ENCODE results near the gene PDE7B. TPM values are rescaled to one million over a fixed set of nuclear protein-coding genes. Genes with fewer than 3 reads are reported as not detected.

PDE7B gene
- total and polyA plus RNA-seq, 2 donors (not counting 1 experiment from before 2014, with no cell fraction given) = 7.9 to 21.5 TPM

DNA sequence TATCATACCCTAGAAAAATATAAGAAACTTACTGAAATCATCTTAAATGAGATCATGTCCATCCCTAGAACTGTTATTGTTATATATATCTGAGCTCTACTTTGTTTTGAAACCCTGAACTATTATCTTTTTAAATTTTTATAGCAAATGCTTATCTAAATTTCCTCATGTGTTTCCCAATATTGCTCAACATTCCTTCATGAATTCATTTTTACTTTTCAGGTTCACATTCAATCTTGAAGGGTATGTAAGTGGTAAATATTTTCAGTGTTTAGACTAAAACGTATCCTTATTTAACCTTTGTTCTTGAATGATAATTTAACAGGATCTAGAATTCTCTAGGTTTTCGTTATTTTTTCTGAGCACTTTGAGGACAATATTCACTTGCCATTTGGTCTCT is 23.9 kb downstream of the PDE7B start:
- no peak overlapping the region for H3K9ac ChIP-seq (ENCODE audit: insufficient read depth, low read length)
- H3K4me3 ChIP-seq (replicated peaks in 1 of 4; ENCODE audit: control extremely low read depth in 1 of 4, insufficient read depth in 1 of 4, low read depth in 3 of 4, low read length in 4 of 4) = no peak overlapping the region
- H3K4me2 ChIP-seq (ENCODE audit: extremely low read depth, insufficient read depth, low read length) = no peak overlapping the region
- no peaks in the 10 kb centered on the region for H4K20me1 ChIP-seq (ENCODE audit: control insufficient read depth, extremely low read depth, insufficient read depth, low read length)
- H3K36me3 ChIP-seq (ENCODE audit: control insufficient read depth, insufficient read depth, low read length) = no peaks in the 10 kb centered on the region
- no peak overlapping the region for H2AFZ ChIP-seq (ENCODE audit: low read length)
- H3K27me3 ChIP-seq (ENCODE audit: control insufficient read depth, insufficient read depth, low read length) = no peaks in the 10 kb centered on the region
- TF ChIP-seq EZH2 (IDR thresholded peaks at IDR 0.05; ENCODE audit: low read length, missing control alignments) (no peak), CTCF (conservative IDR thresholded peaks at IDR 0.05 in 1 of 2, IDR thresholded peaks at IDR 0.05 in 1 of 2; ENCODE audit: low read depth in 1 of 2, low read length in 2 of 2) (no peak)
- DNase-seq (ENCODE audit: low read depth in 2 of 2) = peak; percentile 38
- H3K79me2 ChIP-seq (ENCODE audit: control insufficient read depth, insufficient read depth, low read length) = no peaks in the 10 kb centered on the region
- no peaks in the 10 kb centered on the region for H3K9me3 ChIP-seq (ENCODE audit: control insufficient read depth, insufficient read depth, low read depth, low read length)
- peaks cover 5% of the 10 kb centered on the region for H3K4me1 ChIP-seq (ENCODE audit: control insufficient read depth, extremely low read depth, insufficient read depth, low read length)
- H3K27ac ChIP-seq (ENCODE audit: insufficient read depth, low read length) = no peak overlapping the region

DNA sequence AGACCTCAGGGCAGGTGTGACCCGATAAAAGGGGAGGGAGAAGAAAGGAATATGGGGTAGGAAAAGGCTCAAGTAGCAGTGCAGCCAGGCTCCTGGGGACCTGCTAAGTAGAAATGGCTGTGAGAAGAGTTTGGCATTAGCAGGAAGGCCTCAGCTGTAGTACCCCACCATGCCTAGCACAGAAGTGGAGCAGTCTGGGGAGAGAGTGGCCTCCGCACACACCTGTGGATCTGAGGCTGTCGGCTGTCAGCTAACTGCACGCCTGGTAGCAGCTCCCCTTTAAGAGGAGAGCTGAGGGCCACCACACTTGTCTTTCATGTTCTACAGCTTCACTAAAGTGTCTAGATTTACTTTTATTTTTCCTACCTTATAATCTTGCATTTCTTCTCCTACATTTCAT is 24.6 kb downstream of the PDE7B start:
- no peak for DNase-seq (ENCODE audit: low read depth in 2 of 2)
- no peaks in the 10 kb centered on the region for H4K20me1 ChIP-seq (ENCODE audit: control insufficient read depth, extremely low read depth, insufficient read depth, low read length)
- no peaks in the 10 kb centered on the region for H3K9me3 ChIP-seq (ENCODE audit: control insufficient read depth, insufficient read depth, low read depth, low read length)
- H3K4me2 ChIP-seq (ENCODE audit: extremely low read depth, insufficient read depth, low read length) = no peak overlapping the region
- TF ChIP-seq EZH2 (IDR thresholded peaks at IDR 0.05; ENCODE audit: low read length, missing control alignments) (no peak), CTCF (conservative IDR thresholded peaks at IDR 0.05 in 1 of 2, IDR thresholded peaks at IDR 0.05 in 1 of 2; ENCODE audit: low read depth in 1 of 2, low read length in 2 of 2) (no peak)
- no peak overlapping the region for H2AFZ ChIP-seq (ENCODE audit: low read length)
- no peaks in the 10 kb centered on the region for H3K36me3 ChIP-seq (ENCODE audit: control insufficient read depth, insufficient read depth, low read length)
- no peak overlapping the region for H3K27ac ChIP-seq (ENCODE audit: insufficient read depth, low read length)
- no peaks in the 10 kb centered on the region for H3K27me3 ChIP-seq (ENCODE audit: control insufficient read depth, insufficient read depth, low read length)
- H3K79me2 ChIP-seq (ENCODE audit: control insufficient read depth, insufficient read depth, low read length) = no peaks in the 10 kb centered on the region
- H3K4me3 ChIP-seq (replicated peaks in 1 of 4; ENCODE audit: control extremely low read depth in 1 of 4, insufficient read depth in 1 of 4, low read depth in 3 of 4, low read length in 4 of 4) = no peak overlapping the region
- H3K4me1 ChIP-seq (ENCODE audit: control insufficient read depth, extremely low read depth, insufficient read depth, low read length) = peaks cover 7% of the 10 kb centered on the region
- no peak overlapping the region for H3K9ac ChIP-seq (ENCODE audit: insufficient read depth, low read length)

- DNase-seq (ENCODE audit: low read depth in 2 of 2) = no peak
- no peaks in the 10 kb centered on the region for H3K36me3 ChIP-seq (ENCODE audit: control insufficient read depth, insufficient read depth, low read length)
- no peak for TF ChIP-seq CTCF (conservative IDR thresholded peaks at IDR 0.05 in 1 of 2, IDR thresholded peaks at IDR 0.05 in 1 of 2; ENCODE audit: low read depth in 1 of 2, low read length in 2 of 2)
- TF ChIP-seq EZH2 (IDR thresholded peaks at IDR 0.05; ENCODE audit: low read length, missing control alignments) = no peak
- no peaks in the 10 kb centered on the region for H3K27me3 ChIP-seq (ENCODE audit: control insufficient read depth, insufficient read depth, low read length)
- H3K4me1 ChIP-seq (ENCODE audit: control insufficient read depth, extremely low read depth, insufficient read depth, low read length) = peaks cover 5% of the 10 kb centered on the region
- H3K4me3 ChIP-seq (replicated peaks in 1 of 4; ENCODE audit: control extremely low read depth in 1 of 4, insufficient read depth in 1 of 4, low read depth in 3 of 4, low read length in 4 of 4) = no peak overlapping the region
- H3K9ac ChIP-seq (ENCODE audit: insufficient read depth, low read length) = no peak overlapping the region
- no peaks in the 10 kb centered on the region for H3K9me3 ChIP-seq (ENCODE audit: control insufficient read depth, insufficient read depth, low read depth, low read length)
- H3K27ac ChIP-seq (ENCODE audit: insufficient read depth, low read length) = no peak overlapping the region
- H4K20me1 ChIP-seq (ENCODE audit: control insufficient read depth, extremely low read depth, insufficient read depth, low read length) = no peaks in the 10 kb centered on the region
- no peaks in the 10 kb centered on the region for H3K79me2 ChIP-seq (ENCODE audit: control insufficient read depth, insufficient read depth, low read length)
- H3K4me2 ChIP-seq (ENCODE audit: extremely low read depth, insufficient read depth, low read length) = no peak overlapping the region
- no peak overlapping the region for H2AFZ ChIP-seq (ENCODE audit: low read length)
Observed at GRCh38 chr6:135877666-135878065, 26.2 kb downstream of the PDE7B start.

Data from fibroblast of lung (primary cell).